HepG2 (cell line): ENCODE data around the gene ARHGDIA. TPM values are rescaled to one million over a fixed set of nuclear protein-coding genes. Genes with fewer than 3 reads are reported as not detected.

ENCODE experiments used
- ATAC-seq: fragments of 200-7000 bp; cut with Tn5 transposase; 3 replicates; pipeline ENCODE4 v1.9.1; 2020; ENCODE audit warnings: mild to moderate bottlenecking, moderate library complexity
- BruUV-seq: library from RNA; stranded (reverse); fragments of 400-500 nt; replicated peaks from 2 replicates; lab custom pipeline; 2021; lab: Mats Ljungman, UMichigan
- CTCF ChIA-PET: fragments of 300-600 bp; formaldehyde crosslinking; extraction: SDS; loops from one replicate; lab custom pipeline; 2021; ENCODE audit warnings: low total read pairs, inconsistent platforms, low intra/inter-chr PET ratio; lab: Yijun Ruan, JAX
- POLR2A ChIA-PET: fragments of 350-600 bp; sonication (Branson Sonifier 250); formaldehyde crosslinking; loops from one replicate; lab custom pipeline; 2020; ENCODE audit warnings: antibody characterized with exemption, inconsistent platforms; lab: Yijun Ruan, JAX
- DNase-seq: peaks from one replicate; pipeline ENCODE4 v3.0.0-alpha.2; 2015; ENCODE audit warnings: low spot score
- FAIRE-seq: peaks from 3 replicates; lab custom pipeline; 2011; peaks lifted over from hg19 to GRCh38; lab: Jason Lieb, UNC
- H2AFZ ChIP-seq: one replicate; pipeline ENCODE4 v1.6.1; 2011; ENCODE audit warnings: low read length, inconsistent platforms
- H3K27ac ChIP-seq: fragments of 300-600 bp; 3 replicates; pipeline ENCODE4 v1.8.0; 2011; ENCODE audit warnings: mixed run types, mild to moderate bottlenecking, mixed read lengths, low read length, inconsistent platforms; ENCODE audit not compliant: insufficient read depth; ENCODE audit errors: extremely low read length
- H3K27me3 ChIP-seq, 2 experiments: fragments of 200-600 bp in 1 of 2; 2 replicates in 1 of 2; 3 replicates in 1 of 2; pipeline versions ENCODE4 v1.6.0 to v1.8.0; 2011; ENCODE audit warnings: low read length in 2 of 2, mild to moderate bottlenecking in 2 of 2, moderate library complexity in 2 of 2, inconsistent platforms in 1 of 2; ENCODE audit not compliant: insufficient read depth in 2 of 2, control insufficient read depth in 1 of 2
- H3K36me3 ChIP-seq, 2 experiments: fragments of 200-600 bp in 1 of 2; replicated peaks in 1 of 2; 2 replicates in 1 of 2; 3 replicates in 1 of 2; pipeline versions ENCODE4 v1.5.1 to v1.8.0; 2011; ENCODE audit warnings: low read length in 2 of 2, inconsistent platforms in 1 of 2; ENCODE audit not compliant: insufficient read depth in 2 of 2, control insufficient read depth in 1 of 2
- H3K4me1 ChIP-seq: 2 replicates; pipeline ENCODE4 v1.5.1; 2012; ENCODE audit warnings: low read length, inconsistent platforms; ENCODE audit not compliant: insufficient read depth
- H3K4me2 ChIP-seq: 2 replicates; pipeline ENCODE4 v1.6.0; 2011; ENCODE audit warnings: low read depth, low read length, inconsistent platforms
- H3K4me3 ChIP-seq, 3 experiments: fragments of 200-600 bp in 1 of 3; sonication (generic), shearing (Covaris generic) in 1 of 3; replicated peaks in 1 of 3; 2 replicates each; pipeline ENCODE4 v1.5.1; 2011 to 2016; ENCODE audit warnings: low read length in 3 of 3, inconsistent platforms in 2 of 3, low read depth in 2 of 3, mild to moderate bottlenecking in 2 of 3, control low read depth in 1 of 3, mixed read lengths in 1 of 3; ENCODE audit not compliant: insufficient read depth in 1 of 3
- H3K79me2 ChIP-seq: one replicate; pipeline ENCODE4 v1.6.1; 2011; ENCODE audit warnings: low read length, inconsistent platforms; ENCODE audit not compliant: insufficient read depth
- H3K9ac ChIP-seq: 2 replicates; pipeline ENCODE4 v1.6.0; 2011; ENCODE audit warnings: mild to moderate bottlenecking, low read depth, low read length, inconsistent platforms; ENCODE audit not compliant: insufficient read depth
- H3K9me3 ChIP-seq: 2 replicates; pipeline ENCODE4 v1.5.1; 2012; ENCODE audit warnings: mild to moderate bottlenecking, low read length
- H4K20me1 ChIP-seq: 2 replicates; pipeline ENCODE4 v1.6.0; 2011; ENCODE audit warnings: inconsistent platforms, mild to moderate bottlenecking, low read length, moderate library complexity; ENCODE audit not compliant: insufficient read depth
- AHDC1 ChIP-seq: sonication (generic); formaldehyde crosslinking; IDR thresholded peaks from 2 replicates; pipeline ENCODE4 v1.5.1; 2020; ENCODE audit warnings: mild to moderate bottlenecking, missing genetic modification reagents, borderline replicate concordance
- CENPBD1 ChIP-seq: sonication (generic); formaldehyde crosslinking; IDR thresholded peaks from 2 replicates; pipeline ENCODE4 v1.8.0; 2022; ENCODE audit warnings: missing genetic modification reagents, low read depth, mild to moderate bottlenecking, borderline replicate concordance
- ETV5 ChIP-seq: IDR thresholded peaks from 2 replicates; pipeline ENCODE4 v1.6.1; 2018; ENCODE audit warnings: missing biosample characterization, missing genetic modification reagents, inconsistent platforms, borderline replicate concordance
- FOXK2 ChIP-seq: fragments of 450-650 bp; IDR thresholded peaks from 2 replicates; pipeline ENCODE4 v1.6.1; 2016
- JUND ChIP-seq: sonication (generic); formaldehyde crosslinking; IDR thresholded peaks from 2 replicates; pipeline ENCODE4 v1.8.0; 2022; ENCODE audit warnings: mild to moderate bottlenecking, missing genetic modification reagents
- MIER2 ChIP-seq: IDR thresholded peaks from 2 replicates; pipeline ENCODE4 v1.6.1; 2016; ENCODE audit warnings: missing biosample characterization, missing genetic modification reagents
- PRMT3 ChIP-seq: sonication (generic); formaldehyde crosslinking; IDR thresholded peaks from 2 replicates; pipeline ENCODE4 v1.8.1; 2022; ENCODE audit warnings: low read depth, mild to moderate bottlenecking, moderate library complexity, missing genetic modification reagents, borderline replicate concordance
- SIX4 ChIP-seq: sonication (generic); formaldehyde crosslinking; IDR thresholded peaks from 2 replicates; pipeline ENCODE4 v1.4.0; 2020; ENCODE audit warnings: missing genetic modification reagents
- SKI ChIP-seq: fragments of 450-650 bp; IDR thresholded peaks from one replicate; pipeline ENCODE4 v1.6.1; 2018; ENCODE audit warnings: mild to moderate bottlenecking; ENCODE audit not compliant: partially characterized antibody
- TFDP2 ChIP-seq: sonication (generic); formaldehyde crosslinking; IDR thresholded peaks from 2 replicates; pipeline ENCODE4 v1.4.0; 2020; ENCODE audit warnings: missing genetic modification reagents
- U2AF2 ChIP-seq: fragments of 200-400 bp; formaldehyde crosslinking; IDR thresholded peaks from 2 replicates; pipeline ENCODE4 v1.6.1; 2017; ENCODE audit warnings: low read depth, mild to moderate bottlenecking, low read length
- ZNF788 ChIP-seq: sonication (generic); formaldehyde crosslinking; IDR thresholded peaks from 2 replicates; pipeline ENCODE4 v1.5.0; 2020; ENCODE audit warnings: mild to moderate bottlenecking, missing genetic modification reagents, borderline replicate concordance
- ZSCAN25 ChIP-seq: sonication (generic); formaldehyde crosslinking; IDR thresholded peaks from 2 replicates; pipeline ENCODE4 v1.8.0; 2022; ENCODE audit warnings: mild to moderate bottlenecking, missing genetic modification reagents
- WGBS: methylation state at CpG from one replicate; pipeline ENCODE4 v1.1.6; 2017; ENCODE audit warnings: low lambda C conversion rate; 5-methylcytosine and 5-hydroxymethylcytosine counted together
- in situ Hi-C: cut with HindIII; loops from 2 replicates; pipeline ENCODE4 v1.10.0; 2017; ENCODE audit warnings: low pct_unique_long_range_greater_than_20kb; ENCODE audit not compliant: extremely low pct_ligation_motif_present
- intact Hi-C: fragments of 100-400 bp; cut with micrococcal nuclease; formaldehyde crosslinking; loops from one replicate; pipeline ENCODE4 v1.10.0; 2022; ENCODE audit not compliant: unreplicated experiment
- polyA plus RNA-seq, 8 experiments: library from polyadenylated mRNA; depleted of rRNA in 3 of 8; stranded (reverse) in 7 of 8; unstranded in 1 of 8; fragments of >200 nt; fragmentation: Illumina TruSeq in 4 of 8; extraction: Trizol in 4 of 8; gene quantifications; 2 replicates each; pipeline versions ENCODE4 v1.2.1 to v1.2.3, GENCODE V29; 2011 to 2016; ENCODE audit warnings: low read depth in 4 of 8, missing spikeins in 1 of 8, mixed read lengths in 1 of 8; ENCODE audit not compliant: insufficient read depth in 1 of 8
- total RNA-seq, 5 experiments: library from RNA; depleted of rRNA; stranded (reverse); fragments of >200 nt; fragmentation: Illumina TruSeq; extraction: Trizol; gene quantifications; 2 replicates each; pipeline ENCODE4 v1.2.3, GENCODE V29; 2016; ENCODE audit warnings: low read depth in 1 of 5

The ARHGDIA gene
- total and polyA plus RNA-seq, 2 of the 13 experiments (the other 11 are each of a cell fraction or from before 2014, with no cell fraction given) = 40.0 to 64.0 TPM

- WGBS = 50% methylated on average over 1 of the region's 11 CpGs
- no peaks in the 10 kb centered on the region for H3K9me3 ChIP-seq
- no peak overlapping the region for H2AFZ ChIP-seq
- CTCF ChIA-PET = interaction anchor here (1.0 kb wide), 1 partner anchor 35 kb away, joined by 3 read pairs; no protein-coding TSS in a partner anchor
- BruUV-seq = no TSS peak
- peaks cover 2 to 6% of the 10 kb centered on the region in 2 experiments; a peak in 2 of 5 replicates for H3K36me3 ChIP-seq
- H3K79me2 ChIP-seq = peaks cover 3% of the 10 kb centered on the region
- no peak for ATAC-seq
- intact Hi-C loops (loop anchor here (5.0 kb wide), 1 partner anchor 38 kb away; the partner anchor contains the start of gene P4HB), in situ Hi-C loops (no loop called here)
- H3K4me2 ChIP-seq = no peak overlapping the region
- H3K9ac ChIP-seq = no peak overlapping the region
- no peak for FAIRE-seq
- no peak overlapping the region for H3K4me3 ChIP-seq
- POLR2A ChIA-PET = interaction anchor here (1.4 kb wide), 1 partner anchor 9 kb away, joined by 7 read pairs; the partner anchor contains the start of gene MCRIP1
- no peaks in the 10 kb centered on the region; a peak in 1 of 5 replicates for H3K27me3 ChIP-seq
- no peaks in the 10 kb centered on the region; the same call in 1 of the 2 replicates for H4K20me1 ChIP-seq
- peaks cover 31% of the 10 kb centered on the region for H3K4me1 ChIP-seq
- TF ChIP-seq ETV5 (CRISPR knock-in tag) (no peak), SIX4 (CRISPR knock-in tag) (no peak), PRMT3 (no peak), JUND (no peak), ZNF788 (CRISPR knock-in tag) (no peak), CENPBD1 (CRISPR knock-in tag) (no peak), TFDP2 (CRISPR knock-in tag) (no peak), ZSCAN25 (CRISPR knock-in tag) (no peak), U2AF2 (no peak), SKI (no peak), AHDC1 (no peak), FOXK2 (no peak), MIER2 (no peak)
- DNase-seq = no peak
- no peak overlapping the region for H3K27ac ChIP-seq
These were observed 46.5 kb downstream of the ARHGDIA start for GRCh38 chr17:81824595-81824994.
